ENCODE data around the gene MAP3K20.
"Not testable (repeated sequence)": the region's sequence is repeated elsewhere in the genome, so short reads cannot be mapped to it uniquely, and the experiment has no call there.

GRCh38 chr2:173128132-173128531 lies 52.5 kb downstream of the MAP3K20 start:
- TF ChIP-seq POLR2A, CTCF, POLR2AphosphoS5 (IDR thresholded peaks at IDR 0.05): not testable (repeated sequence)

Data from transverse colon (tissue), 4 donors.